Loucy (cell line): ENCODE data around the gene ESCO1.

Experiments
- H2AFZ ChIP-seq: fragments of 200-600 bp; sonication (generic); 2 replicates; pipeline ENCODE4 v1.6.0; 2016; ENCODE audit warnings: antibody characterized with exemption, mild to moderate bottlenecking, low read length, moderate library complexity
- H3F3A ChIP-seq: fragments of 200-600 bp; 2 replicates; pipeline ENCODE4 v1.6.0; 2016; ENCODE audit warnings: antibody characterized with exemption, low read depth, mild to moderate bottlenecking
- H3K27me3 ChIP-seq: fragments of 200-600 bp; sonication (generic); 2 replicates; pipeline ENCODE4 v1.6.1; 2014; ENCODE audit warnings: low read length, mild to moderate bottlenecking; ENCODE audit not compliant: insufficient read depth, poor library complexity, severe bottlenecking
- H3K36me3 ChIP-seq: fragments of 200-600 bp; sonication (generic); 2 replicates; pipeline ENCODE4 v1.6.1; 2016; ENCODE audit warnings: low read length; ENCODE audit not compliant: insufficient read depth
- H3K4me1 ChIP-seq: fragments of 200-600 bp; sonication (generic); 2 replicates; pipeline ENCODE4 v1.5.1; 2014; ENCODE audit warnings: low read length, mild to moderate bottlenecking; ENCODE audit not compliant: insufficient read depth, poor library complexity, severe bottlenecking
- H3K4me2 ChIP-seq: fragments of 200-600 bp; sonication (generic); 2 replicates; pipeline ENCODE4 v1.6.0; 2014; ENCODE audit warnings: antibody characterized with exemption, low read length, low read depth, mild to moderate bottlenecking; ENCODE audit not compliant: poor library complexity, severe bottlenecking
- H3K4me3 ChIP-seq: fragments of 200-600 bp; sonication (generic); 2 replicates; pipeline ENCODE4 v1.5.1; 2014; ENCODE audit warnings: low read length, mild to moderate bottlenecking, mixed read lengths; ENCODE audit not compliant: poor library complexity, severe bottlenecking
- H3K79me2 ChIP-seq: fragments of 200-600 bp; sonication (generic); 2 replicates; pipeline ENCODE4 v1.6.1; 2014; ENCODE audit warnings: low read length; ENCODE audit not compliant: insufficient read depth
- H3K9ac ChIP-seq: fragments of 200-600 bp; sonication (generic); 2 replicates; pipeline ENCODE4 v1.6.0; 2014; ENCODE audit warnings: mild to moderate bottlenecking, low read depth, low read length, moderate library complexity; ENCODE audit not compliant: poor library complexity, severe bottlenecking
- H3K9me2 ChIP-seq: fragments of 200-600 bp; sonication (generic); replicated peaks from 2 replicates; pipeline ENCODE4 v1.6.1; 2016; ENCODE audit warnings: low read depth, low read length, mixed read lengths
- H3K9me3 ChIP-seq: fragments of 200-600 bp; sonication (generic); 2 replicates; pipeline ENCODE4 v1.6.1; 2014; ENCODE audit warnings: mild to moderate bottlenecking, antibody characterized with exemption, low read length, low read depth; ENCODE audit not compliant: insufficient read depth
- H4K20me1 ChIP-seq: fragments of 200-600 bp; sonication (generic); 2 replicates; pipeline ENCODE4 v1.6.0; 2014; ENCODE audit warnings: antibody characterized with exemption, low read length, mild to moderate bottlenecking; ENCODE audit not compliant: insufficient read depth, poor library complexity, severe bottlenecking
- EZH2phosphoT487 ChIP-seq: fragments of 200-600 bp; IDR thresholded peaks from 2 replicates; pipeline ENCODE4 v1.6.1; 2018; ENCODE audit warnings: antibody characterized with exemption, mild to moderate bottlenecking, moderate library complexity, borderline replicate concordance
- TF ChIP-seq, protein P1 (sequence below): fragments of 200-600 bp; sonication (generic); conservative IDR thresholded peaks from 2 replicates; pipeline ENCODE4 v1.5.1; 2014; ENCODE audit warnings: mild to moderate bottlenecking, antibody characterized with exemption, low read length

Gene ESCO1

DNA sequence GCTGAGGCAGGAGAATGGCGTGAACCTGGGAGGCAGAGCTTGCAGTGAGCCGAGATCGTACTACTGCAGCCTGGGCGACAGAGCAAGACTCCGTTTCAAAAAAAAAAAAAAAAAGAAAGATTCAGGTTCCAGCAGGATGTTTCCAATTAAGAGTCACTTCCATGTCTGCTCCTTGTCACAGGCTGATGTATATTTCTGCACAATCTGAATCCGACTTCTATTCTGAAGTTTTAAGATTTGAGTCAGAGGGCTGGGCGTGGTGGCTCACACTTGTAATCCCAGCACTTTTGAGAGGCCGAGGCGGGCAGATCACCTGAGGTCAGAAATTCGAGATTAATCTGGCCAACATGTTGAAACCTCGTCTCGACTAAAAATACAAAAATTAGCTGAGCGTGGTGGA is 36.3 kb upstream of the ESCO1 start:
- peaks cover 4% of the 10 kb centered on the region for H3K4me1 ChIP-seq
- H3K9me3 ChIP-seq, result no peaks in the 10 kb centered on the region
- H3K36me3 ChIP-seq, result peaks cover 15% of the 10 kb centered on the region; the same call in 1 of the 2 replicates
- no peak overlapping the region for H3K4me2 ChIP-seq
- H2AFZ ChIP-seq, result no peak overlapping the region
- no peak overlapping the region for H3K4me3 ChIP-seq
- no peaks in the 10 kb centered on the region for H3K9me2 ChIP-seq
- H3K27me3 ChIP-seq, result no peaks in the 10 kb centered on the region
- no peak for TF ChIP-seq EZH2phosphoT487
- TF ChIP-seq, protein P1, sequence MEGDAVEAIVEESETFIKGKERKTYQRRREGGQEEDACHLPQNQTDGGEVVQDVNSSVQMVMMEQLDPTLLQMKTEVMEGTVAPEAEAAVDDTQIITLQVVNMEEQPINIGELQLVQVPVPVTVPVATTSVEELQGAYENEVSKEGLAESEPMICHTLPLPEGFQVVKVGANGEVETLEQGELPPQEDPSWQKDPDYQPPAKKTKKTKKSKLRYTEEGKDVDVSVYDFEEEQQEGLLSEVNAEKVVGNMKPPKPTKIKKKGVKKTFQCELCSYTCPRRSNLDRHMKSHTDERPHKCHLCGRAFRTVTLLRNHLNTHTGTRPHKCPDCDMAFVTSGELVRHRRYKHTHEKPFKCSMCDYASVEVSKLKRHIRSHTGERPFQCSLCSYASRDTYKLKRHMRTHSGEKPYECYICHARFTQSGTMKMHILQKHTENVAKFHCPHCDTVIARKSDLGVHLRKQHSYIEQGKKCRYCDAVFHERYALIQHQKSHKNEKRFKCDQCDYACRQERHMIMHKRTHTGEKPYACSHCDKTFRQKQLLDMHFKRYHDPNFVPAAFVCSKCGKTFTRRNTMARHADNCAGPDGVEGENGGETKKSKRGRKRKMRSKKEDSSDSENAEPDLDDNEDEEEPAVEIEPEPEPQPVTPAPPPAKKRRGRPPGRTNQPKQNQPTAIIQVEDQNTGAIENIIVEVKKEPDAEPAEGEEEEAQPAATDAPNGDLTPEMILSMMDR, result no peak
- H3F3A ChIP-seq, result no peaks in the 10 kb centered on the region
- no peak overlapping the region for H3K9ac ChIP-seq
- no peaks in the 10 kb centered on the region for H3K79me2 ChIP-seq
- no peaks in the 10 kb centered on the region for H4K20me1 ChIP-seq

DNA sequence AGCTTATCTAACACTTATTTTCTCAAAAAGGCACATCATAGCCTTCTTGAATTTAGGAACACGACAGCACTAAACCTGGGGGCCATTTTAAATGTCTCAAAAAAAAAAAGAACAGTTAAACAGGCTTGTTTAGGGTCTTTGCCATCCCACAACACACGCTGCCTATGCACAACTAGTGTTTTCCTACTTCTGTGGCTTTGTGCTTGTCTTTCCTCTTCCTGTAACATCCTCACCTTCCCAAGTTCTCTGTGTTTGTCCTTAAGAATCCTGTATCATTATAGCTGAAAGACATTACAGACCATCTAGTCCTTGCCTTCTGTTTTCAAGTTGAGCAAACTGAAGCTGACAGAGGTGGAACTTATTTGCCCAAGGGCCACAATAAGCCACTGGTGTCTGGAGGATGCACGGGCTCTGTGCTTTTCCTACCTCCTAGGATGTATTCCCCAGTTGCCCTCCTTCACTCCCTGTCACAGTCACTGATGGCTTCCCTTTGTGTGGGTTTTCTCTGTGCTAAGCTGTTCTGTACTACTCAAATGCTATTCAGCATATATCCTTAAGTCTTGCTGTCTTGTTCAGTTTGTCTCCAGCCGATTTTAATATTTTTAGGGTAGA is 34.2 kb upstream of the ESCO1 start:
- Histone ChIP-seq H3K4me2 (no peak overlapping the region), H3K9me3 (no peaks in the 10 kb centered on the region), H3K79me2 (no peaks in the 10 kb centered on the region), H3K9ac (no peak overlapping the region), H4K20me1 (peaks cover 6% of the 10 kb centered on the region), H3K27me3 (no peaks in the 10 kb centered on the region), H2AFZ (no peak overlapping the region), H3K4me1 (peaks cover 2% of the 10 kb centered on the region), H3K4me3 (no peak overlapping the region), H3K9me2 (no peaks in the 10 kb centered on the region), H3F3A (no peaks in the 10 kb centered on the region), H3K36me3 (peaks cover 32% of the 10 kb centered on the region; the same call in 1 of the 2 replicates)
- TF ChIP-seq EZH2phosphoT487, result no peak
- TF ChIP-seq, protein P1, result no peak

DNA sequence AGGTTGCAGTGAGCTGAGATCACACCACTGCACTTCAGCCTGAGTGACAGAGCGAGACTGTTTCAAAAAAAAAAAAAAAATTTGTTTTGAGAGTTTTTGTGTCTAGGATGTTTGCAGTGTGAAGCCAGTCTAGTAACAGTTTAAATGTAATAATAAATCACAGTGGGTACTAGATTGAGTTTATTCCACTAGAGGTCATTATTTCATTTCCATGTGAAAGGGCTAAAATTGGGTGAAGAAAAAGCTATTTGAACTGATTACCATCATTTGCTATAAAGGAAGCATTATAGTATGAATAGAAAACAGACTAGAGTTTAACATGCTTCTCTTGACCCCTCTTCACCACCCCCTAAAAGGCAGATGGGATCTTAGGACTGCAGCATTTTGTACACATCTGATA is 31.9 kb upstream of the ESCO1 start:
- Histone ChIP-seq H4K20me1 (peaks cover 27% of the 10 kb centered on the region), H3K4me2 (no peak overlapping the region), H3K79me2 (peaks cover 7% of the 10 kb centered on the region; the same call in 1 of the 2 replicates), H3K36me3 (peaks cover 55% of the 10 kb centered on the region), H3K4me3 (no peak overlapping the region), H3K9me3 (no peaks in the 10 kb centered on the region), H3K9ac (no peak overlapping the region), H3F3A (no peaks in the 10 kb centered on the region), H2AFZ (no peak overlapping the region), H3K9me2 (no peaks in the 10 kb centered on the region), H3K27me3 (no peaks in the 10 kb centered on the region), H3K4me1 (no peaks in the 10 kb centered on the region)
- TF ChIP-seq, protein P1, result peak; percentile 41
- no peak for TF ChIP-seq EZH2phosphoT487
